IMR-90 (cell line): ENCODE data around the gene FLII. TPM values are rescaled to one million over a fixed set of nuclear protein-coding genes. Genes with fewer than 3 reads are reported as not detected.

Experiments
- ATAC-seq: fragments of 200-7000 bp; cut with Tn5 transposase; 2 replicates; pipeline ENCODE4 v1.9.1; 2020; ENCODE audit warnings: low read depth, mild to moderate bottlenecking, moderate library complexity
- BruUV-seq: library from RNA; stranded (reverse); fragments of 400-500 nt; replicated peaks from 2 replicates; lab custom pipeline; 2021; lab: Mats Ljungman, UMichigan
- CTCF ChIA-PET: fragments of 300-600 bp; formaldehyde crosslinking; extraction: SDS; loops from one replicate; lab custom pipeline; 2021; ENCODE audit warnings: antibody characterized with exemption; lab: Yijun Ruan, JAX
- POLR2A ChIA-PET: fragments of 300-600 bp; sonication (Branson Sonifier 250); formaldehyde crosslinking; loops from one replicate; lab custom pipeline; 2022; ENCODE audit warnings: antibody characterized with exemption; ENCODE audit not compliant: unreplicated experiment; lab: Charles Lee
- DNase-seq: peaks from one replicate; pipeline ENCODE4 v3.0.0; 2013
- H2AFZ ChIP-seq: replicated peaks from 2 replicates; pipeline ENCODE3; 2013; ENCODE audit warnings: low read length, mild to moderate bottlenecking; ENCODE audit not compliant: poor library complexity
- H2AK5ac ChIP-seq: 2 replicates; pipeline ENCODE4 v1.6.1; 2013; ENCODE audit warnings: low read depth, low read length, inconsistent platforms
- H2AK9ac ChIP-seq: replicated peaks from 2 replicates; pipeline ENCODE3; 2013; ENCODE audit warnings: mild to moderate bottlenecking, low read depth, low read length, moderate library complexity; ENCODE audit not compliant: poor library complexity
- H2BK120ac ChIP-seq: 2 replicates; pipeline ENCODE4 v1.6.1; 2013; ENCODE audit warnings: low read depth, low read length, inconsistent platforms
- H2BK15ac ChIP-seq: 3 replicates; pipeline ENCODE4 v1.6.1; 2013; ENCODE audit warnings: low read depth, low read length, inconsistent platforms
- H2BK20ac ChIP-seq: 2 replicates; pipeline ENCODE4 v1.6.1; 2013; ENCODE audit warnings: low read depth, mild to moderate bottlenecking, inconsistent platforms, low read length, moderate library complexity
- H2BK5ac ChIP-seq: 2 replicates; pipeline ENCODE4 v1.6.1; 2013; ENCODE audit warnings: mild to moderate bottlenecking, low read depth, low read length, inconsistent platforms; ENCODE audit not compliant: poor library complexity, severe bottlenecking
- H3K14ac ChIP-seq: replicated peaks from 2 replicates; pipeline ENCODE4 v1.6.1; 2013; ENCODE audit warnings: low read depth, low read length, inconsistent platforms
- H3K18ac ChIP-seq: 2 replicates; pipeline ENCODE4 v1.6.1; 2013; ENCODE audit warnings: low read depth, low read length, control low read depth
- H3K23ac ChIP-seq: 2 replicates; pipeline ENCODE4 v1.6.1; 2013; ENCODE audit warnings: low read depth, low read length, inconsistent platforms
- H3K27ac ChIP-seq: 2 replicates; pipeline ENCODE4 v1.5.1; 2013; ENCODE audit warnings: mild to moderate bottlenecking, control low read depth, low read length; ENCODE audit not compliant: insufficient read depth
- H3K27me3 ChIP-seq: 2 replicates; pipeline ENCODE4 v1.6.1; 2013; ENCODE audit warnings: low read length; ENCODE audit not compliant: control insufficient read depth, insufficient read depth
- H3K36me3 ChIP-seq: 2 replicates; pipeline ENCODE4 v1.6.1; 2013; ENCODE audit warnings: low read length, mixed read lengths; ENCODE audit not compliant: control insufficient read depth, insufficient read depth
- H3K4ac ChIP-seq: 2 replicates; pipeline ENCODE4 v1.6.1; 2013; ENCODE audit warnings: low read depth, low read length, inconsistent platforms
- H3K4me1 ChIP-seq: 2 replicates; pipeline ENCODE4 v1.6.1; 2013; ENCODE audit warnings: low read length, mixed read lengths; ENCODE audit not compliant: control insufficient read depth, insufficient read depth
- H3K4me2 ChIP-seq: 2 replicates; pipeline ENCODE4 v1.6.1; 2013; ENCODE audit warnings: low read depth, mild to moderate bottlenecking, control low read depth, low read length, moderate library complexity
- H3K4me3 ChIP-seq: 2 replicates; pipeline ENCODE4 v1.5.1; 2013; ENCODE audit warnings: low read depth, mild to moderate bottlenecking, control low read depth, low read length, moderate library complexity; ENCODE audit not compliant: insufficient read depth
- H3K56ac ChIP-seq: 2 replicates; pipeline ENCODE4 v1.6.1; 2013; ENCODE audit warnings: low read length, inconsistent platforms; ENCODE audit not compliant: insufficient read depth; ENCODE audit errors: extremely low read depth
- H3K79me1 ChIP-seq, 2 experiments: 2 replicates each; pipeline ENCODE4 v1.6.1; 2013; ENCODE audit warnings: low read length in 2 of 2, inconsistent platforms in 1 of 2, low read depth in 1 of 2
- H3K9ac ChIP-seq: 2 replicates; pipeline ENCODE4 v1.6.1; 2013; ENCODE audit warnings: low read depth, low read length, control low read depth
- H3K9me1 ChIP-seq: 2 replicates; pipeline ENCODE4 v1.6.1; 2013; ENCODE audit warnings: low read length, inconsistent platforms; ENCODE audit not compliant: insufficient read depth
- H3K9me3 ChIP-seq: 2 replicates; pipeline ENCODE4 v1.6.1; 2013; ENCODE audit warnings: low read length; ENCODE audit not compliant: control insufficient read depth, insufficient read depth
- H4K20me1 ChIP-seq: 2 replicates; pipeline ENCODE4 v1.6.1; 2013; ENCODE audit warnings: low read length, inconsistent platforms; ENCODE audit not compliant: insufficient read depth
- H4K5ac ChIP-seq: 2 replicates; pipeline ENCODE4 v1.6.1; 2013; ENCODE audit warnings: mild to moderate bottlenecking, low read depth, low read length, control low read depth
- H4K8ac ChIP-seq, 2 experiments: 2 replicates each; pipeline ENCODE4 v1.6.1; 2013; ENCODE audit warnings: low read depth in 2 of 2, low read length in 2 of 2, control low read depth in 1 of 2, inconsistent platforms in 1 of 2
- H4K91ac ChIP-seq: 2 replicates; pipeline ENCODE4 v1.6.1; 2013; ENCODE audit warnings: low read depth, low read length, inconsistent platforms; ENCODE audit not compliant: insufficient read depth
- CHD1 ChIP-seq: IDR thresholded peaks from 2 replicates; pipeline ENCODE4 v1.6.1; 2012; ENCODE audit warnings: low read depth, low read length, improper control_type of control experiment
- MAFK ChIP-seq: IDR thresholded peaks from 2 replicates; pipeline ENCODE4 v1.6.1; 2012; ENCODE audit warnings: low read depth, low read length, improper control_type of control experiment
- MXI1 ChIP-seq: IDR thresholded peaks from 2 replicates; pipeline ENCODE4 v1.6.1; 2012; ENCODE audit warnings: low read depth, mild to moderate bottlenecking, low read length, moderate library complexity, borderline replicate concordance
- NFE2L2 ChIP-seq: fragments of 150-350 bp; IDR thresholded peaks from 2 replicates; pipeline ENCODE4 v1.6.1; 2016; ENCODE audit warnings: low read depth, mild to moderate bottlenecking, low read length
- POLR2A ChIP-seq: IDR thresholded peaks from 2 replicates; pipeline ENCODE4 v1.6.1; 2012; ENCODE audit warnings: mild to moderate bottlenecking, low read depth, low read length
- RAD21 ChIP-seq: IDR thresholded peaks from 2 replicates; pipeline ENCODE4 v1.6.1; 2012; ENCODE audit warnings: low read length, improper control_type of control experiment
- RCOR1 ChIP-seq: IDR thresholded peaks from 2 replicates; pipeline ENCODE4 v1.6.1; 2012; ENCODE audit warnings: mild to moderate bottlenecking, low read length, improper control_type of control experiment; ENCODE audit not compliant: insufficient replicate concordance
- RFX5 ChIP-seq: IDR thresholded peaks from 2 replicates; pipeline ENCODE4 v1.8.0; 2012; ENCODE audit warnings: low read depth, mild to moderate bottlenecking, low read length, moderate library complexity
- SMC3 ChIP-seq: fragments of 150-350 bp; IDR thresholded peaks from 2 replicates; pipeline ENCODE4 v1.6.1; 2016; ENCODE audit warnings: low read depth, mild to moderate bottlenecking, antibody characterized with exemption, low read length, moderate library complexity
- WGBS, 2 experiments: methylation state at CpG; one replicate each; pipeline versions ENCODE4 v1.1.5 to v1.1.7; 2013; ENCODE audit warnings: missing lambda C conversion rate in 2 of 2; ENCODE audit not compliant: insufficient read length in 1 of 2; ENCODE audit errors: extremely low coverage in 2 of 2; 5-methylcytosine and 5-hydroxymethylcytosine counted together
- dilution Hi-C: fragments of 300-500 bp; cut with HindIII; formaldehyde crosslinking; loops from one replicate; pipeline ENCODE4 v1.14.3; 2018; ENCODE audit warnings: low sequenced_read_pairs; ENCODE audit not compliant: unreplicated experiment
- in situ Hi-C: fragments of 300-500 bp; cut with MboI; formaldehyde crosslinking; loops from 3 replicates; pipeline ENCODE4 v1.14.3; 2019; ENCODE audit warnings: low sequenced_read_pairs, inconsistent platforms, mixed read lengths
- intact Hi-C: fragments of 100-400 bp; cut with micrococcal nuclease; formaldehyde crosslinking; loops from 2 replicates; pipeline ENCODE4 v1.10.0; 2022
- polyA plus RNA-seq, 3 experiments: library from polyadenylated mRNA; depleted of rRNA; stranded (reverse); fragments of >200 nt; gene quantifications; 2 replicates each; pipeline ENCODE4 v1.2.3, GENCODE V29; 2012; ENCODE audit warnings: low replicate concordance in 1 of 3
- total RNA-seq: library from RNA; depleted of rRNA; stranded (reverse); fragments of >200 nt; gene quantifications from 2 replicates; pipeline ENCODE4 v1.2.3, GENCODE V29; 2012

Gene FLII
- total and polyA plus RNA-seq, 2 of the 4 experiments (the other 2 are of a cell fraction), result 263 to 290 TPM

DNA sequence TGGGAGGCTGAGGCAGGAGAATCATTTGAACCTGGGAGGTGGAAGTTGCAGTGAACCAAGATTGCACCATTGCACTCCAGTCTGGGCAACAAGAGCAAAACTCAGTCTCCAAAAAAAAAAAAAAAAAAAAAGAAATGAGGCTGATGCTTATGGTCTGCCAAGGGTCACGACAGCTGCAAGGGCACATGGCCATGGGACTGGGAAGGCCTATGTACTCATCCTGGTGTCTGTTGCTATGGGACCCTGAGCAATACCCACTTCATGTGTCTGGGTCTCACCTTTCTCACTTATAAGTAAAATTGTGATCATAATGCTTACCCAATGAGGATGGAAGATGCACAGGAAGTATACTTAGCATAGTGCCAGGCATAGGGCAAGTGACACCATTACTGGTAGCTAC lies 18.5 kb upstream of the FLII start:
- DNase-seq, result no peak
- Histone ChIP-seq H2AK5ac (no peak overlapping the region), H4K5ac (no peak overlapping the region), H4K91ac (no peak overlapping the region), H3K27ac (no peak overlapping the region), H3K4ac (no peak overlapping the region), H3K9me1 (peaks cover 9% of the 10 kb centered on the region; the same call in 1 of the 2 replicates), H4K20me1 (no peaks in the 10 kb centered on the region; the same call in none of the 2 replicates), H3K9ac (no peak overlapping the region), H3K23ac (no peak overlapping the region), H2BK15ac (no peak overlapping the region), H3K79me1 (peaks cover 7 to 28% of the 10 kb centered on the region in 2 experiments; a peak in 3 of 4 replicates), H2BK20ac (no peak overlapping the region), H2AFZ (no peak overlapping the region), H2AK9ac (no peak overlapping the region), H3K4me2 (no peak overlapping the region), H3K9me3 (no peaks in the 10 kb centered on the region), H4K8ac (no peak overlapping the region), H3K4me1 (peaks cover 6% of the 10 kb centered on the region; the same call in 1 of the 2 replicates), H3K14ac (no peak overlapping the region), H3K56ac (no peak overlapping the region), H2BK120ac (no peak overlapping the region), H3K27me3 (no peaks in the 10 kb centered on the region), H3K4me3 (no peak overlapping the region), H3K18ac (no peak overlapping the region), H2BK5ac (no peak overlapping the region), H3K36me3 (peaks cover 57% of the 10 kb centered on the region)
- dilution Hi-C loops, result no loop called here
- TF ChIP-seq RAD21 (no peak), MAFK (no peak), RFX5 (no peak), NFE2L2 (no peak), POLR2A (no peak), RCOR1 (no peak), MXI1 (no peak), SMC3 (no peak), CHD1 (no peak)
- no peak for ATAC-seq
- ChIA-PET CTCF (no interaction called here), POLR2A (no interaction called here)
- in situ Hi-C loops, result no loop called here
- WGBS, 2 experiments, result no CpG with 5 or more reads among the region's 1 CpG
- intact Hi-C loops, result no loop called here
- BruUV-seq, result no TSS peak
